K562 (cell line): ENCODE data around the gene SCGB1C2. TPM values are rescaled to one million over a fixed set of nuclear protein-coding genes. Genes with fewer than 3 reads are reported as not detected.
A peak's percentile ranks its signal among the peaks of the same experiment; 100 is the strongest.

ENCODE experiments used
- ATAC-seq: fragments of 200-7000 bp; cut with Tn5 transposase; 3 replicates; pipeline ENCODE4 v1.9.1; 2020; ENCODE audit warnings: moderate library complexity
- BruUV-seq: library from RNA; stranded (reverse); fragments of 400-500 nt; replicated peaks from 2 replicates; lab custom pipeline; 2021; lab: Mats Ljungman, UMichigan
- CTCF ChIA-PET: fragments of 300-600 bp; formaldehyde crosslinking; extraction: SDS; loops from one replicate; lab custom pipeline; 2021; ENCODE audit warnings: low intra/inter-chr PET ratio; lab: Yijun Ruan, JAX
- POLR2A ChIA-PET: fragments of 300-600, 350-650 bp; sonication (Branson Sonifier 250); formaldehyde crosslinking; extraction: SDS; loops from one replicate; lab custom pipeline; 2021; ENCODE audit warnings: antibody characterized with exemption, inconsistent platforms; lab: Yijun Ruan, JAX
- DNase-seq, 4 experiments: peaks; one replicate each; pipeline versions ENCODE4 v3.0.0 to v3.0.0-alpha.2; 2011 to 2018; ENCODE audit warnings: low spot score in 3 of 4, mixed read lengths in 3 of 4; ENCODE audit errors: extremely low read depth in 1 of 4
- FAIRE-seq: peaks from 2 replicates; lab custom pipeline; 2011; peaks lifted over from hg19 to GRCh38; lab: Jason Lieb, UNC
- H2AFZ ChIP-seq: 2 replicates; pipeline ENCODE4 v1.6.0; 2011; ENCODE audit warnings: low read depth, low read length, control low read depth, inconsistent platforms
- H3K27ac ChIP-seq: fragments of 200-600 bp; 3 replicates; pipeline ENCODE4 v1.8.0; 2011; ENCODE audit warnings: low read depth, mild to moderate bottlenecking, control low read depth, inconsistent platforms, low read length, moderate library complexity, mixed read lengths; ENCODE audit errors: extremely low read depth
- H3K27me3 ChIP-seq, 2 experiments: fragments of 300-600 bp in 1 of 2; 2 replicates in 1 of 2; 3 replicates in 1 of 2; pipeline versions ENCODE4 v1.6.0 to v1.8.0; 2011; ENCODE audit warnings: inconsistent platforms in 2 of 2, low read length in 2 of 2, mild to moderate bottlenecking in 1 of 2, mixed read lengths in 1 of 2, moderate library complexity in 1 of 2; ENCODE audit not compliant: control insufficient read depth in 2 of 2, insufficient read depth in 2 of 2
- H3K36me3 ChIP-seq: fragments of 300-600 bp; 3 replicates; pipeline ENCODE4 v1.8.0; 2011; ENCODE audit warnings: mild to moderate bottlenecking, low read length, inconsistent platforms; ENCODE audit not compliant: control insufficient read depth, insufficient read depth
- H3K4me1 ChIP-seq, 2 experiments: fragments of 200-600 bp in 1 of 2; replicated peaks in 1 of 2; 2 replicates in 1 of 2; 3 replicates in 1 of 2; pipeline versions ENCODE4 v1.5.1 to v1.8.0; 2011; ENCODE audit warnings: inconsistent platforms in 2 of 2, low read length in 2 of 2, mild to moderate bottlenecking in 1 of 2, mixed read lengths in 1 of 2, moderate library complexity in 1 of 2; ENCODE audit not compliant: control insufficient read depth in 2 of 2, insufficient read depth in 2 of 2
- H3K4me2 ChIP-seq: 2 replicates; pipeline ENCODE4 v1.6.1; 2011; ENCODE audit warnings: low read length, control low read depth, inconsistent platforms, mixed read lengths; ENCODE audit not compliant: insufficient read depth
- H3K4me3 ChIP-seq: fragments of 200-600 bp; sonication (generic), shearing (Covaris generic); 2 replicates; pipeline ENCODE4 v1.5.1; 2016; ENCODE audit warnings: control low read depth, inconsistent platforms
- H3K79me2 ChIP-seq: fragments of 200-600 bp; 3 replicates; pipeline ENCODE4 v1.8.0; 2011; ENCODE audit warnings: low read length, inconsistent platforms; ENCODE audit not compliant: control insufficient read depth, insufficient read depth
- H3K9ac ChIP-seq, 2 experiments: 2 replicates each; pipeline versions ENCODE4 v1.6.0 to v1.6.1; 2011; ENCODE audit warnings: low read depth in 2 of 2, low read length in 2 of 2, control low read depth in 1 of 2, inconsistent platforms in 1 of 2, mild to moderate bottlenecking in 1 of 2, mixed read lengths in 1 of 2; ENCODE audit not compliant: insufficient read depth in 1 of 2
- H3K9me1 ChIP-seq: one replicate; pipeline ENCODE4 v1.6.0; 2011; ENCODE audit warnings: inconsistent platforms, mild to moderate bottlenecking, low read length, moderate library complexity; ENCODE audit not compliant: control insufficient read depth, insufficient read depth
- H3K9me3 ChIP-seq: replicated peaks from 2 replicates; pipeline ENCODE4 v1.5.1; 2011; ENCODE audit warnings: low read depth, low read length, inconsistent platforms; ENCODE audit not compliant: control insufficient read depth, insufficient read depth
- H4K20me1 ChIP-seq: replicated peaks from 2 replicates; pipeline ENCODE4 v1.6.1; 2011; ENCODE audit warnings: low read length, inconsistent platforms, mixed read lengths; ENCODE audit not compliant: control insufficient read depth, insufficient read depth
- CTCF ChIP-seq, 3 experiments: IDR thresholded peaks in 2 of 3; conservative IDR thresholded peaks in 1 of 3; 2 replicates each; pipeline ENCODE4 v1.5.1; 2011 to 2012; ENCODE audit warnings: low read length in 3 of 3, mild to moderate bottlenecking in 3 of 3, control low read depth in 2 of 3, improper control_type of control experiment in 1 of 3, inconsistent platforms in 1 of 3, low read depth in 1 of 3, mixed read lengths in 1 of 3, moderate library complexity in 1 of 3; ENCODE audit not compliant: insufficient read depth in 2 of 3
- ZNF239 ChIP-seq: fragments of 250-450 bp; sonication (Bioruptor Pico); IDR thresholded peaks from 2 replicates; pipeline ENCODE4 v1.4.0; 2020; ENCODE audit warnings: mild to moderate bottlenecking
- WGBS: fragments of 100-300 bp; shearing (Covaris generic); methylation state at CpG from one replicate; pipeline ENCODE4 v1.1.6; 2016; ENCODE audit warnings: low coverage, mixed read lengths; ENCODE audit not compliant: insufficient coverage; ENCODE audit errors: missing lambda C conversion rate; 5-methylcytosine and 5-hydroxymethylcytosine counted together
- in situ Hi-C: fragments of 300-500 bp; cut with MboI; formaldehyde crosslinking; loops from 4 replicates; pipeline ENCODE4 v1.15.0; 2018; ENCODE audit warnings: inconsistent platforms, mixed read lengths
- intact Hi-C: fragments of 100-400 bp; cut with micrococcal nuclease; formaldehyde crosslinking; loops from 2 replicates; pipeline ENCODE4 v1.14.2; 2022
- polyA plus RNA-seq, 8 experiments: library from polyadenylated mRNA; depleted of rRNA in 4 of 8; stranded (reverse) in 5 of 8; unstranded in 3 of 8; fragments of >200 nt; fragmentation: Nextera tagmentation in 2 of 8; fragmentation: Illumina TruSeq in 1 of 8; extraction: Ambion mirVana in 2 of 8; extraction: Trizol in 1 of 8; gene quantifications; 2 replicates each; pipeline versions ENCODE4 v1.2.1 to v1.2.3, GENCODE V29; 2011 to 2014; ENCODE audit warnings: inconsistent platforms in 1 of 8, missing spikeins in 1 of 8
- total RNA-seq, 7 experiments: library from RNA; depleted of rRNA in 6 of 7; stranded (reverse); fragments of >200 nt in 6 of 7; fragmentation: Illumina TruSeq in 2 of 7; extraction: Trizol in 2 of 7; gene quantifications; 2 replicates each; pipeline versions ENCODE4 v1.2.1 to v1.2.3, GENCODE V29; 2011 to 2021; ENCODE audit warnings: low replicate concordance in 1 of 7
- TF ChIP-seq, protein P1 (sequence below): fragments of 250-450 bp; sonication (Bioruptor Pico); IDR thresholded peaks from 2 replicates; pipeline ENCODE4 v1.4.0; 2020
- TF ChIP-seq, protein P2 (sequence below): fragments of 250-450 bp; sonication (Bioruptor Pico); IDR thresholded peaks from 2 replicates; pipeline ENCODE4 v1.8.0; 2021; ENCODE audit warnings: borderline replicate concordance, mild to moderate bottlenecking, moderate library complexity; ENCODE audit not compliant: poor library complexity, severe bottlenecking

The SCGB1C2 gene
- total and polyA plus RNA-seq, 9 of the 15 experiments (the other 6 are each of a cell fraction or from before 2014, with no cell fraction given): not detected

GRCh38 chr17:163514-164098, 26.2 kb downstream of the SCGB1C2 start:
- POLR2A ChIA-PET: no interaction called here
- CTCF ChIA-PET: interaction anchor here (0.6 kb wide), 1 partner anchor 20 kb away, joined by 3 read pairs; no protein-coding TSS in a partner anchor
- DNase-seq (peak; percentile 14 to 45 (median 33)), ATAC-seq (peak; percentile 67; the same call in 2 of the 3 replicates), FAIRE-seq (no peak)
- H4K20me1 ChIP-seq: no peaks in the 10 kb centered on the region
- WGBS: 10% methylated on average over 9 of the region's 11 CpGs
- H3K9ac ChIP-seq: no peak overlapping the region
- no TSS peak for BruUV-seq
- H3K27me3 ChIP-seq: peaks cover 2 to 30% of the 10 kb centered on the region in 2 experiments; a peak in 3 of 5 replicates
- no peaks in the 10 kb centered on the region for H3K79me2 ChIP-seq
- no peak overlapping the region for H3K27ac ChIP-seq
- TF ChIP-seq CTCF (IDR thresholded peaks at IDR 0.05 in 2 of 3, conservative IDR thresholded peaks at IDR 0.05 in 1 of 3; ENCODE audit: insufficient read depth in 2 of 3, low read depth in 1 of 3, low read length in 3 of 3): peak; percentile 39 to 54 (median 48)
- TF ChIP-seq, protein P1, sequence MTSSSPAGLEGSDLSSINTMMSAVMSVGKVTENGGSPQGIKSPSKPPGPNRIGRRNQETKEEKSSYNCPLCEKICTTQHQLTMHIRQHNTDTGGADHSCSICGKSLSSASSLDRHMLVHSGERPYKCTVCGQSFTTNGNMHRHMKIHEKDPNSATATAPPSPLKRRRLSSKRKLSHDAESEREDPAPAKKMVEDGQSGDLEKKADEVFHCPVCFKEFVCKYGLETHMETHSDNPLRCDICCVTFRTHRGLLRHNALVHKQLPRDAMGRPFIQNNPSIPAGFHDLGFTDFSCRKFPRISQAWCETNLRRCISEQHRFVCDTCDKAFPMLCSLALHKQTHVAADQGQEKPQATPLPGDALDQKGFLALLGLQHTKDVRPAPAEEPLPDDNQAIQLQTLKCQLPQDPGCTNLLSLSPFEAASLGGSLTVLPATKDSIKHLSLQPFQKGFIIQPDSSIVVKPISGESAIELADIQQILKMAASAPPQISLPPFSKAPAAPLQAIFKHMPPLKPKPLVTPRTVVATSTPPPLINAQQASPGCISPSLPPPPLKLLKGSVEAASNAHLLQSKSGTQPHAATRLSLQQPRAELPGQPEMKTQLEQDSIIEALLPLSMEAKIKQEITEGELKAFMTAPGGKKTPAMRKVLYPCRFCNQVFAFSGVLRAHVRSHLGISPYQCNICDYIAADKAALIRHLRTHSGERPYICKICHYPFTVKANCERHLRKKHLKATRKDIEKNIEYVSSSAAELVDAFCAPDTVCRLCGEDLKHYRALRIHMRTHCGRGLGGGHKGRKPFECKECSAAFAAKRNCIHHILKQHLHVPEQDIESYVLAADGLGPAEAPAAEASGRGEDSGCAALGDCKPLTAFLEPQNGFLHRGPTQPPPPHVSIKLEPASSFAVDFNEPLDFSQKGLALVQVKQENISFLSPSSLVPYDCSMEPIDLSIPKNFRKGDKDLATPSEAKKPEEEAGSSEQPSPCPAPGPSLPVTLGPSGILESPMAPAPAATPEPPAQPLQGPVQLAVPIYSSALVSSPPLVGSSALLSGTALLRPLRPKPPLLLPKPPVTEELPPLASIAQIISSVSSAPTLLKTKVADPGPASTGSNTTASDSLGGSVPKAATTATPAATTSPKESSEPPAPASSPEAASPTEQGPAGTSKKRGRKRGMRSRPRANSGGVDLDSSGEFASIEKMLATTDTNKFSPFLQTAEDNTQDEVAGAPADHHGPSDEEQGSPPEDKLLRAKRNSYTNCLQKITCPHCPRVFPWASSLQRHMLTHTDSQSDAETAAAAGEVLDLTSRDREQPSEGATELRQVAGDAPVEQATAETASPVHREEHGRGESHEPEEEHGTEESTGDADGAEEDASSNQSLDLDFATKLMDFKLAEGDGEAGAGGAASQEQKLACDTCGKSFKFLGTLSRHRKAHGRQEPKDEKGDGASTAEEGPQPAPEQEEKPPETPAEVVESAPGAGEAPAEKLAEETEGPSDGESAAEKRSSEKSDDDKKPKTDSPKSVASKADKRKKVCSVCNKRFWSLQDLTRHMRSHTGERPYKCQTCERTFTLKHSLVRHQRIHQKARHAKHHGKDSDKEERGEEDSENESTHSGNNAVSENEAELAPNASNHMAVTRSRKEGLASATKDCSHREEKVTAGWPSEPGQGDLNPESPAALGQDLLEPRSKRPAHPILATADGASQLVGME: no peak
- TF ChIP-seq, protein P2, sequence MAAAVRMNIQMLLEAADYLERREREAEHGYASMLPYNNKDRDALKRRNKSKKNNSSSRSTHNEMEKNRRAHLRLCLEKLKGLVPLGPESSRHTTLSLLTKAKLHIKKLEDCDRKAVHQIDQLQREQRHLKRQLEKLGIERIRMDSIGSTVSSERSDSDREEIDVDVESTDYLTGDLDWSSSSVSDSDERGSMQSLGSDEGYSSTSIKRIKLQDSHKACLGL: no peak
- peak; percentile 72 for TF ChIP-seq ZNF239 (CRISPR knock-in tag)
- no peak overlapping the region for H3K4me3 ChIP-seq
- in situ Hi-C loops (no loop called here), intact Hi-C loops (no loop called here)
- H3K4me2 ChIP-seq: no peak overlapping the region
- no peaks in the 10 kb centered on the region for H3K9me1 ChIP-seq
- no peak overlapping the region for H2AFZ ChIP-seq
- no peaks in the 10 kb centered on the region for H3K9me3 ChIP-seq
- no peaks in the 10 kb centered on the region for H3K4me1 ChIP-seq
- H3K36me3 ChIP-seq: no peaks in the 10 kb centered on the region
